Panc1 (cell line): ENCODE data around the gene PTPRH.

Experiments
- POLR2AphosphoS5 ChIP-seq: IDR thresholded peaks from 2 replicates; pipeline ENCODE4 v1.6.1; 2012; ENCODE audit warnings: mild to moderate bottlenecking, low read depth, low read length, moderate library complexity
- SIN3A ChIP-seq: IDR thresholded peaks from 2 replicates; pipeline ENCODE4 v1.6.1; 2012; ENCODE audit warnings: low read depth, mild to moderate bottlenecking, low read length, moderate library complexity, borderline replicate concordance; ENCODE audit not compliant: insufficient read depth
- TF ChIP-seq, protein P1 (sequence below): fragments of 450-650 bp; IDR thresholded peaks from 2 replicates; pipeline ENCODE4 v1.5.1; 2017; ENCODE audit warnings: mild to moderate bottlenecking

DNA sequence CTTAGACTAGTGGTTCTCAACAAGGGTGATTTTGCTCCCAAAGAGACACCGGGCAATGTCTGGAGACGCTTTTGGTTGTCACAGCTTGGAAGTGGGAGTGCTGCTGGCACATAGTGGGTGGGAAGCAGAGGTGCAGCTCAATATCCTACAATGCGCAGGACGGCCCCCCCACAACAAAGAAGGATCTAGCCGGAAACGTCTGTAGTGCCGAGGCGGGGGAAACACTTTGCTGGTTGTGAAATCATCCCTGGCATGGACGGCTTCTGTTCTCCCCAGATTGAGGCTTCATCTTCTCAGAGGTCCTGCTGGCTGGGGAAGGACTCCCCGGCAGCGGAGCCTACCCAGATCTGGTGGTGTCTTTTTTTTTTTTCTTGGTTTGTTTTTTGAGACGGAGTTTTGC, 15.8 kb downstream of the PTPRH start:
- TF ChIP-seq, protein P1, sequence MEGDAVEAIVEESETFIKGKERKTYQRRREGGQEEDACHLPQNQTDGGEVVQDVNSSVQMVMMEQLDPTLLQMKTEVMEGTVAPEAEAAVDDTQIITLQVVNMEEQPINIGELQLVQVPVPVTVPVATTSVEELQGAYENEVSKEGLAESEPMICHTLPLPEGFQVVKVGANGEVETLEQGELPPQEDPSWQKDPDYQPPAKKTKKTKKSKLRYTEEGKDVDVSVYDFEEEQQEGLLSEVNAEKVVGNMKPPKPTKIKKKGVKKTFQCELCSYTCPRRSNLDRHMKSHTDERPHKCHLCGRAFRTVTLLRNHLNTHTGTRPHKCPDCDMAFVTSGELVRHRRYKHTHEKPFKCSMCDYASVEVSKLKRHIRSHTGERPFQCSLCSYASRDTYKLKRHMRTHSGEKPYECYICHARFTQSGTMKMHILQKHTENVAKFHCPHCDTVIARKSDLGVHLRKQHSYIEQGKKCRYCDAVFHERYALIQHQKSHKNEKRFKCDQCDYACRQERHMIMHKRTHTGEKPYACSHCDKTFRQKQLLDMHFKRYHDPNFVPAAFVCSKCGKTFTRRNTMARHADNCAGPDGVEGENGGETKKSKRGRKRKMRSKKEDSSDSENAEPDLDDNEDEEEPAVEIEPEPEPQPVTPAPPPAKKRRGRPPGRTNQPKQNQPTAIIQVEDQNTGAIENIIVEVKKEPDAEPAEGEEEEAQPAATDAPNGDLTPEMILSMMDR, result no peak
- TF ChIP-seq SIN3A (no peak), POLR2AphosphoS5 (no peak)
